NOMO-1 treated with dmso at 0.1 percent for 144 hours (cell line): ENCODE data around the gene TUBB4B.

Experiments used
- DNase-seq: peaks from one replicate; lab custom pipeline; 2025; ENCODE audit not compliant: unreplicated experiment; lab: John Stamatoyannopoulos, UW

Gene TUBB4B

DNA sequence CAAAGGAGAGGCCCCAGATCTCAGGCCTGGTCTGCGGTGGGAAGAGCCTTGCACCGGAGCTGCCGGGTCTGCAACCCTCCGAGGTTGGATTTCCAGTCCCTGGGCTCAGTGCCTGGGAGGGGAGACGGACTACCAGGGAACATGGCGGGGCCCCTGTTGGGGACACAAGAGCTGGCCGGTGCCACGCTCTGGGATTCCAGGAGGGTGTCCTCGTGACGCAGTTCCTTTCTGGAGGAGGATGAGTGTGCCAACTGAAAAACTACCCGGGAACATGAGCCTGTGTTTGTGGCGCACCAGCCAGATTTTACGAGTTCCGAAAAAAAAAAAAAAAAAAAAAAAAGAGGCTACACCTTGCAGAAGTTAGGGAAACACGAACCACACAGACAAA lies 52.0 kb downstream of the TUBB4B start:
- no peak for DNase-seq
